HepG2 (cell line): ENCODE measurements around the gene IFNG. TPM values are rescaled to one million over a fixed set of nuclear protein-coding genes. Genes with fewer than 3 reads are reported as not detected.

ENCODE experiments used
- ATAC-seq: fragments of 200-7000 bp; cut with Tn5 transposase; 3 replicates; pipeline ENCODE4 v1.9.1; 2020; ENCODE audit warnings: mild to moderate bottlenecking, moderate library complexity
- BruUV-seq: library from RNA; stranded (reverse); fragments of 400-500 nt; replicated peaks from 2 replicates; lab custom pipeline; 2021; lab: Mats Ljungman, UMichigan
- CTCF ChIA-PET: fragments of 300-600 bp; formaldehyde crosslinking; extraction: SDS; loops from one replicate; lab custom pipeline; 2021; ENCODE audit warnings: low total read pairs, inconsistent platforms, low intra/inter-chr PET ratio; lab: Yijun Ruan, JAX
- POLR2A ChIA-PET: fragments of 350-600 bp; sonication (Branson Sonifier 250); formaldehyde crosslinking; loops from one replicate; lab custom pipeline; 2020; ENCODE audit warnings: antibody characterized with exemption, inconsistent platforms; lab: Yijun Ruan, JAX
- DNase-seq: peaks from one replicate; pipeline ENCODE4 v3.0.0-alpha.2; 2015; ENCODE audit warnings: low spot score
- FAIRE-seq: peaks from 3 replicates; lab custom pipeline; 2011; peaks lifted over from hg19 to GRCh38; lab: Jason Lieb, UNC
- H2AFZ ChIP-seq: one replicate; pipeline ENCODE4 v1.6.1; 2011; ENCODE audit warnings: low read length, inconsistent platforms
- H3K27ac ChIP-seq: fragments of 300-600 bp; 3 replicates; pipeline ENCODE4 v1.8.0; 2011; ENCODE audit warnings: mixed run types, mild to moderate bottlenecking, mixed read lengths, low read length, inconsistent platforms; ENCODE audit not compliant: insufficient read depth; ENCODE audit errors: extremely low read length
- H3K27me3 ChIP-seq, 2 experiments: fragments of 200-600 bp in 1 of 2; 2 replicates in 1 of 2; 3 replicates in 1 of 2; pipeline versions ENCODE4 v1.6.0 to v1.8.0; 2011; ENCODE audit warnings: low read length in 2 of 2, mild to moderate bottlenecking in 2 of 2, moderate library complexity in 2 of 2, inconsistent platforms in 1 of 2; ENCODE audit not compliant: insufficient read depth in 2 of 2, control insufficient read depth in 1 of 2
- H3K36me3 ChIP-seq, 2 experiments: fragments of 200-600 bp in 1 of 2; replicated peaks in 1 of 2; 2 replicates in 1 of 2; 3 replicates in 1 of 2; pipeline versions ENCODE4 v1.5.1 to v1.8.0; 2011; ENCODE audit warnings: low read length in 2 of 2, inconsistent platforms in 1 of 2; ENCODE audit not compliant: insufficient read depth in 2 of 2, control insufficient read depth in 1 of 2
- H3K4me1 ChIP-seq: 2 replicates; pipeline ENCODE4 v1.5.1; 2012; ENCODE audit warnings: low read length, inconsistent platforms; ENCODE audit not compliant: insufficient read depth
- H3K4me2 ChIP-seq: 2 replicates; pipeline ENCODE4 v1.6.0; 2011; ENCODE audit warnings: low read depth, low read length, inconsistent platforms
- H3K4me3 ChIP-seq, 3 experiments: fragments of 200-600 bp in 1 of 3; sonication (generic), shearing (Covaris generic) in 1 of 3; replicated peaks in 1 of 3; 2 replicates each; pipeline ENCODE4 v1.5.1; 2011 to 2016; ENCODE audit warnings: low read length in 3 of 3, inconsistent platforms in 2 of 3, low read depth in 2 of 3, mild to moderate bottlenecking in 2 of 3, control low read depth in 1 of 3, mixed read lengths in 1 of 3; ENCODE audit not compliant: insufficient read depth in 1 of 3
- H3K79me2 ChIP-seq: one replicate; pipeline ENCODE4 v1.6.1; 2011; ENCODE audit warnings: low read length, inconsistent platforms; ENCODE audit not compliant: insufficient read depth
- H3K9ac ChIP-seq: 2 replicates; pipeline ENCODE4 v1.6.0; 2011; ENCODE audit warnings: mild to moderate bottlenecking, low read depth, low read length, inconsistent platforms; ENCODE audit not compliant: insufficient read depth
- H3K9me3 ChIP-seq: 2 replicates; pipeline ENCODE4 v1.5.1; 2012; ENCODE audit warnings: mild to moderate bottlenecking, low read length
- H4K20me1 ChIP-seq: 2 replicates; pipeline ENCODE4 v1.6.0; 2011; ENCODE audit warnings: inconsistent platforms, mild to moderate bottlenecking, low read length, moderate library complexity; ENCODE audit not compliant: insufficient read depth
- FOXO1 ChIP-seq: sonication (generic); formaldehyde crosslinking; IDR thresholded peaks from 2 replicates; pipeline ENCODE4 v1.4.0; 2020; ENCODE audit warnings: missing genetic modification reagents
- SKIL ChIP-seq: sonication (generic); formaldehyde crosslinking; IDR thresholded peaks from 2 replicates; pipeline ENCODE4 v1.8.0; 2022; ENCODE audit warnings: missing genetic modification reagents, mild to moderate bottlenecking, moderate library complexity, borderline replicate concordance
- ZFYVE20 ChIP-seq: sonication (generic); formaldehyde crosslinking; IDR thresholded peaks from 2 replicates; pipeline ENCODE4 v1.8.0; 2023; ENCODE audit warnings: low read depth, mild to moderate bottlenecking, moderate library complexity, missing genetic modification reagents, borderline replicate concordance
- ZNF660 ChIP-seq: sonication (generic); formaldehyde crosslinking; IDR thresholded peaks from 2 replicates; pipeline ENCODE4 v1.5.1; 2020; ENCODE audit warnings: mild to moderate bottlenecking, low read depth, missing genetic modification reagents, borderline replicate concordance
- WGBS: methylation state at CpG from one replicate; pipeline ENCODE4 v1.1.6; 2017; ENCODE audit warnings: low lambda C conversion rate; 5-methylcytosine and 5-hydroxymethylcytosine counted together
- in situ Hi-C: cut with HindIII; loops from 2 replicates; pipeline ENCODE4 v1.10.0; 2017; ENCODE audit warnings: low pct_unique_long_range_greater_than_20kb; ENCODE audit not compliant: extremely low pct_ligation_motif_present
- intact Hi-C: fragments of 100-400 bp; cut with micrococcal nuclease; formaldehyde crosslinking; loops from one replicate; pipeline ENCODE4 v1.10.0; 2022; ENCODE audit not compliant: unreplicated experiment
- polyA plus RNA-seq, 8 experiments: library from polyadenylated mRNA; depleted of rRNA in 3 of 8; stranded (reverse) in 7 of 8; unstranded in 1 of 8; fragments of >200 nt; fragmentation: Illumina TruSeq in 4 of 8; extraction: Trizol in 4 of 8; gene quantifications; 2 replicates each; pipeline versions ENCODE4 v1.2.1 to v1.2.3, GENCODE V29; 2011 to 2016; ENCODE audit warnings: low read depth in 4 of 8, missing spikeins in 1 of 8, mixed read lengths in 1 of 8; ENCODE audit not compliant: insufficient read depth in 1 of 8
- total RNA-seq, 5 experiments: library from RNA; depleted of rRNA; stranded (reverse); fragments of >200 nt; fragmentation: Illumina TruSeq; extraction: Trizol; gene quantifications; 2 replicates each; pipeline ENCODE4 v1.2.3, GENCODE V29; 2016; ENCODE audit warnings: low read depth in 1 of 5

Gene IFNG
- total and polyA plus RNA-seq, 2 of the 13 experiments (the other 11 are each of a cell fraction or from before 2014, with no cell fraction given): not detected

GRCh38 chr12:68122236-68122920, 37.2 kb downstream of the IFNG start:
- in situ Hi-C loops: no loop called here
- BruUV-seq: no TSS peak
- Histone ChIP-seq H3K79me2 (no peaks in the 10 kb centered on the region), H3K9me3 (no peaks in the 10 kb centered on the region), H3K9ac (no peak overlapping the region), H3K36me3 (no peaks in the 10 kb centered on the region), H3K27me3 (no peaks in the 10 kb centered on the region; a peak in 1 of 5 replicates), H3K4me1 (no peaks in the 10 kb centered on the region), H3K27ac (no peak overlapping the region), H2AFZ (no peak overlapping the region), H3K4me3 (no peak overlapping the region), H4K20me1 (no peaks in the 10 kb centered on the region), H3K4me2 (no peak overlapping the region)
- no peak for ATAC-seq
- ChIA-PET POLR2A (no interaction called here), CTCF (no interaction called here)
- WGBS: under 1% methylated on average over 3 of the region's 3 CpGs
- TF ChIP-seq SKIL (CRISPR knock-in tag) (no peak), ZNF660 (CRISPR knock-in tag) (no peak), ZFYVE20 (CRISPR knock-in tag) (no peak)
- intact Hi-C loops: no loop called here
- no peak for FAIRE-seq
- no peak for DNase-seq

- Histone ChIP-seq H3K79me2 (no peaks in the 10 kb centered on the region), H3K4me2 (no peak overlapping the region), H3K4me1 (no peaks in the 10 kb centered on the region)
- in situ Hi-C loops: no loop called here
- CTCF ChIA-PET: no interaction called here
- no peak for FAIRE-seq
- no TSS peak for BruUV-seq
- TF ChIP-seq FOXO1 (CRISPR knock-in tag): no peak
- TF ChIP-seq, all 625 proteins: peak for 0
- DNase-seq (no peak), ATAC-seq (no peak)
- WGBS: 0% methylated on average over 1 of the region's 1 CpG
- Histone ChIP-seq H4K20me1 (no peaks in the 10 kb centered on the region), H3K4me3 (no peak overlapping the region), H3K27me3 (no peaks in the 10 kb centered on the region; a peak in 1 of 5 replicates), H3K27ac (no peak overlapping the region), H3K36me3 (no peaks in the 10 kb centered on the region), H2AFZ (no peak overlapping the region), H3K9ac (no peak overlapping the region), H3K9me3 (no peaks in the 10 kb centered on the region)
- intact Hi-C loops: no loop called here
- POLR2A ChIA-PET: no interaction called here
These were observed 38.4 kb downstream of the IFNG start for GRCh38 chr12:68121143-68121542.
